Upper lobe of right lung (tissue), 1 donor: Measurements from ENCODE around the gene TFCP2L1. TPM values are rescaled to one million over a fixed set of nuclear protein-coding genes. Genes with fewer than 3 reads are reported as not detected.

Experiments used
- ATAC-seq: fragments of 200-7000 bp; cut with Tn5 transposase; one replicate; pipeline ENCODE4 v1.9.1; 2020; ENCODE audit warnings: mild to moderate bottlenecking, moderate library complexity
- DNase-seq: peaks from one replicate; pipeline ENCODE4 v3.0.0-alpha.2; 2020
- H3K27ac ChIP-seq: fragments of 200-600 bp; one replicate; pipeline ENCODE4 v1.8.0; 2022
- H3K27me3 ChIP-seq: fragments of 200-600 bp; one replicate; pipeline ENCODE4 v1.8.0; 2022; ENCODE audit warnings: mild to moderate bottlenecking
- H3K36me3 ChIP-seq: fragments of 200-600 bp; one replicate; pipeline ENCODE4 v1.8.0; 2022
- H3K4me1 ChIP-seq: fragments of 200-600 bp; one replicate; pipeline ENCODE4 v1.8.0; 2022
- H3K4me3 ChIP-seq: fragments of 200-600 bp; one replicate; pipeline ENCODE4 v1.8.0; 2022; ENCODE audit warnings: mild to moderate bottlenecking
- H3K9me3 ChIP-seq: fragments of 200-600 bp; one replicate; pipeline ENCODE4 v1.8.0; 2022
- CTCF ChIP-seq: fragments of 200-600 bp; IDR thresholded peaks from one replicate; pipeline ENCODE4 v1.8.0; 2022; ENCODE audit warnings: antibody characterized with exemption
- intact Hi-C: fragments of 100-400 bp; cut with DNase I; formaldehyde crosslinking; loops from one replicate; pipeline ENCODE4 v1.11.0; 2022
- total RNA-seq: library from RNA; stranded (reverse); fragmentation: NEBNext Ultra II Directional; extraction: Animal tissue kit (Norgen Biotek cat#: 25700); gene quantifications from one replicate; pipeline ENCODE4 v1.2.1, GENCODE V29; 2021
- donor health status: DM: no; HTN: yes; CAD: no; lungs with severe emphysema.

The TFCP2L1 gene
- total RNA-seq, 1 donor from 2014 or later: 22.0 TPM

DNA sequence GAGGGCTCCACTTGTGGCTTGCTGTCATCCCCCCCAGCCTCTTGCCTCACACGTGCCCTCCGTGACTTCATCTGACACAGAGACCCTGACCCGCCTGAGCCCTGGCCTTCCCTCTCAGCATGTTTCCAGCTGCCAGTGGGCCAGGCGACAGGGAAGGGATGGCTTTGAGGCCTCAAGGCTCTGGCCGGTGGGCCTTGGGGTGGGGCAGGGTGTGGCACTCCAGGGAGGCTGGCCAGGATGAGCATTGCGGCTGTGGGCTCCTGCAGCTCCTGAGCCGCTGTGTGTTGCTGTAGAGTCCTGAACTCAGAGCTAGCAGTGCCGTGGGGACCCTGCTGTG, 85.0 kb downstream of the TFCP2L1 start:
- H3K4me1 ChIP-seq: peaks cover 19% of the 10 kb centered on the region
- intact Hi-C loops: no loop called here
- no peak overlapping the region for H3K4me3 ChIP-seq
- no peaks in the 10 kb centered on the region for H3K9me3 ChIP-seq
- no peak for ATAC-seq
- TF ChIP-seq CTCF: no peak
- DNase-seq: no peak
- H3K27ac ChIP-seq: no peak overlapping the region
- H3K27me3 ChIP-seq: no peaks in the 10 kb centered on the region
- no peaks in the 10 kb centered on the region for H3K36me3 ChIP-seq

DNA sequence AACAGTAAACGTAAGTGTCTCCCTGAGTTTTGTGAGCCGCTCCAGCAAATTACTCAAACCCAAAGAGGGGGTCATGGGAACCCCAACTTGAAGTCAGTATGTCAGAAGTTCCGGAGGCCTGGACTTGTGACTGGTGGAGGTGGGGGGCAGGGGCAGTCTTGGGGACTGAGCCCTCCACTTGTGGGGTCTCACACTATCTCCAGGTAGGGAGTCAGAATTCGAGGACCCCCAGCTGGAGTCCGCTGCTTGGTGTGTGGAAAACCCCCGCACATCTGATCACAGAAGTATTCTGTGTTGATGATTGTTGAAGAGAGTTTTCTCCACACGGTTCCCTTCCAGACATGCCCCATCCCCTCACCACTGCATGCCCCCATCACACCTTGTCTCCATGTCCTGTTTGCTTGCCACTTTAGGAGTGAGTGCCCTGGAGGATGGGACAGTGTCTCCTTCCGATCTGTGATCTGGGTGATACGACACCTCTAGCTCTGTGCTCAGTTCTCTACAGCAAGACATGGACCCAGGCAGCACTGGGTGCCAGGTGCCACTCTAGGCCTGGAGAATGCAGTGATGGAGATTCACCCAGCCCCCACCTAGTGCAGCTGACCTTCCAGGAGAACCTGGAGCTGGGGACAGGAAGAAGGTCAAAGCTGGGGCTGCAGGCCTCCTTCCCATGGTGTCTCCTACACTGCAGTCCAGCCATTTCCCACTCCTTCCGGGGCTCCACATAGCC, 85.6 kb downstream of the TFCP2L1 start:
- peaks cover 19% of the 10 kb centered on the region for H3K4me1 ChIP-seq
- no peak for DNase-seq
- H3K27me3 ChIP-seq: no peaks in the 10 kb centered on the region
- H3K36me3 ChIP-seq: no peaks in the 10 kb centered on the region
- H3K9me3 ChIP-seq: no peaks in the 10 kb centered on the region
- intact Hi-C loops: no loop called here
- no peak overlapping the region for H3K4me3 ChIP-seq
- TF ChIP-seq CTCF: no peak
- H3K27ac ChIP-seq: no peak overlapping the region
- no peak for ATAC-seq

- DNase-seq (peak; percentile 95), ATAC-seq (peak; percentile 91)
- Histone ChIP-seq H3K27ac (peak overlapping the region; percentile 88), H3K4me1 (peaks cover 19% of the 10 kb centered on the region), H3K4me3 (no peak overlapping the region), H3K27me3 (no peaks in the 10 kb centered on the region), H3K36me3 (no peaks in the 10 kb centered on the region), H3K9me3 (no peaks in the 10 kb centered on the region)
- no peak for TF ChIP-seq CTCF
- intact Hi-C loops: no loop called here
Observed at GRCh38 chr2:121197369-121198091, 87.5 kb downstream of the TFCP2L1 start.

GRCh38 chr2:121196849-121197155, 88.2 kb downstream of the TFCP2L1 start:
- Histone ChIP-seq H3K27me3 (no peaks in the 10 kb centered on the region), H3K4me3 (no peak overlapping the region), H3K36me3 (no peaks in the 10 kb centered on the region), H3K27ac (peak overlapping the region; percentile 88), H3K4me1 (peaks cover 19% of the 10 kb centered on the region), H3K9me3 (no peaks in the 10 kb centered on the region)
- no peak for TF ChIP-seq CTCF
- ATAC-seq: no peak
- intact Hi-C loops: no loop called here
- DNase-seq: peak; percentile 63

DNA sequence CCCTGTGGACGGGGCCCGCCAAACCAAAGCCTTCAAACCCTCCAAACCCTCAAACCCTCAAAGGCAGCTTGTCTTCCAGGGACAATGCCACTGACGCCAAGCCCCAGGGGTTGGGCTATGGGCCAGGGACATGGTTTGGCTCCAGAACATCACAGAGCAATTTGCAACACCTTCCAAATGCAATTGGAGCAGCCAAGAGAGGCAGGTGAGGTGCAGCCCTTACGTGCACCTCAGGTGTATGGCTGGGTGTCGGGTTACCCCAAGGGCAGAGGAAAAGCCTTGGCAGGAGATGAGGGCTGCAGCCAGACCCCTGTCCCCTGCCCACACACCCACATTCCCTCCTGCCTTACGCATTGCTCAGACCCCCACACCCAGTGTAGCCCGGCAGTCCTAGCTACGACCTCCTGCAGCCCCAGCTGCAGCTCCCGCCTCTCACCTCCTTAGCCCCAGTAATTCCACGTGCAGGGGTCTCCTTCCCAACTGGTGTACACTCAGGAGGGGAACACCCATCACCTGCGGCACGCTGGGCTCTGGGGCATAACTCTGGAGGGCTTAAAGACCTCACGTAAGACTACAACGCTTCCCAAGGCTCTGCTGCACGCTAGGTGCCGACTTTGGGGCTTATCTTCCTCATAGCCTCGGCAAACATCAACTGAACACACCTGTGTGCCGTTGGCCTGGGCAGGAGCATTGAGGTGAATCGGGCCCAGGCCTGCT, 88.7 kb downstream of the TFCP2L1 start:
- no peaks in the 10 kb centered on the region for H3K27me3 ChIP-seq
- TF ChIP-seq CTCF: no peak
- no peaks in the 10 kb centered on the region for H3K36me3 ChIP-seq
- ATAC-seq: peak; percentile 2
- DNase-seq: peak; percentile 78
- intact Hi-C loops: no loop called here
- H3K4me3 ChIP-seq: no peak overlapping the region
- no peaks in the 10 kb centered on the region for H3K9me3 ChIP-seq
- peak overlapping the region; percentile 88 for H3K27ac ChIP-seq
- H3K4me1 ChIP-seq: peaks cover 19% of the 10 kb centered on the region
